Measurements from ENCODE around the gene MUSTN1. TPM values are rescaled to one million over a fixed set of nuclear protein-coding genes. Genes with fewer than 3 reads are reported as not detected.
A peak's percentile ranks its signal among the peaks of the same experiment; 100 is the strongest.

Gene MUSTN1
- total and polyA plus RNA-seq, 11 donors = 13.5 to 207 (median 32.4) TPM

DNA sequence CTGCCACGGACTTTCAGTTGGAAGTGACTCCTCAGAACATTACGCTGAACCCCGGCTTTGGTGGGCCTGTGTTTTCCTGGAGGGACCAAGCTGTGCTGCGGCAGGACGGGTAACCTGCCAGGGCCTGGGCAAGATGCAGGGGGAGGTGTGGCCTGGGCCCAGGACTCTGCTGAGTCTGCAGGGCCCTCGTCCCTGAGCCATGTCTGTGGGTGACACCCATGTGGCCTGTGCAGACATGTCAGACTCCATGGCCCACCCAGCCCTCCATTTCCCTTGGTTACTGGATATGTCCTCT lies 45.1 kb downstream of the MUSTN1 start:
- no peaks in the 10 kb centered on the region for H3K9me3 ChIP-seq
- DNase-seq = peak in 2 of 5 donors; percentile 18 to 51

DNA sequence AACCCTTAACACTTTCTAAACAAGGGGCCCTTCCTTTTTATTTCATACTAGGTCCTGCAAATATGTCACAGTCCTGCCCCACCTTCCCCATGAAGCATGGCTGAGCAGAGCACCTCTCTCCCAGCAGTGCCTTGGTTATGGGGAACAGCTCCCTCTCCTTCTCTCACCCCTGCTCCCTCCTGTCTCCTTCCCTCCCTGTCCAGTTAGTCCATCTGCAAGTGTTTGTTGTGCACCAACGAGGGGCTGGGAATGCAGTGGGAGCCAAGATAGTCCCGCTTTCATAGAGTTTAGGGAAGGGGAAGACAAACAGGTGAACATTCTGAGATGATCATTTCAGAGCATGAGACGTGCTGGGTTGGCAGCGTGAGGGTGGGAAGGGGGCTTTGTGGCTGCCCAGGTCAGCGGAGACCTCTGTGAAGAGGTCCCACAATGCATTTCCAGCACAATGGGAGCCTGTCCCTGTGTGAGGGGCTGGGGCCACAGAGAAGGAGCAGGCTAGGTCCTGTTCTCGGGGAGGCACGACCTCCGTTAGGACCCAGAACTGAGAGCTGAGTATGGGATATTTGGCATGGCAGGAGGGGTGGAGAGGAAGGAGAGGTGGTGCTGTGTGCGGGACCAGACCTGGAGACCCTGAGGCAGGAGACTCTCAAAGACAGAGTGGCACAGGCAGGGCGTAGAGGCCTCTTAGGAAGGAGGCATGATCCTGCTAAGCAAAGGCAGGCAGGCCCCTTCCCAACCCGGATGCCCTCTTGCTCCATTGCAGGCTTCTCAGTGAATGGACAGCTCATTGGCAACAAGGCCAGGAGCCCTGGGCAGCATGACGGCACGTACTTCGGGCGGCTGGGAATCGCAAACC lies 45.7 kb downstream of the MUSTN1 start:
- 80 to 88% (median 86%) methylated on average over 16 of the region's 16 CpGs for WGBS, 4 donors
- no peak for ATAC-seq
- no peak for TF ChIP-seq POLR2A (IDR thresholded peaks at IDR 0.05)
- TF ChIP-seq, protein P1, sequence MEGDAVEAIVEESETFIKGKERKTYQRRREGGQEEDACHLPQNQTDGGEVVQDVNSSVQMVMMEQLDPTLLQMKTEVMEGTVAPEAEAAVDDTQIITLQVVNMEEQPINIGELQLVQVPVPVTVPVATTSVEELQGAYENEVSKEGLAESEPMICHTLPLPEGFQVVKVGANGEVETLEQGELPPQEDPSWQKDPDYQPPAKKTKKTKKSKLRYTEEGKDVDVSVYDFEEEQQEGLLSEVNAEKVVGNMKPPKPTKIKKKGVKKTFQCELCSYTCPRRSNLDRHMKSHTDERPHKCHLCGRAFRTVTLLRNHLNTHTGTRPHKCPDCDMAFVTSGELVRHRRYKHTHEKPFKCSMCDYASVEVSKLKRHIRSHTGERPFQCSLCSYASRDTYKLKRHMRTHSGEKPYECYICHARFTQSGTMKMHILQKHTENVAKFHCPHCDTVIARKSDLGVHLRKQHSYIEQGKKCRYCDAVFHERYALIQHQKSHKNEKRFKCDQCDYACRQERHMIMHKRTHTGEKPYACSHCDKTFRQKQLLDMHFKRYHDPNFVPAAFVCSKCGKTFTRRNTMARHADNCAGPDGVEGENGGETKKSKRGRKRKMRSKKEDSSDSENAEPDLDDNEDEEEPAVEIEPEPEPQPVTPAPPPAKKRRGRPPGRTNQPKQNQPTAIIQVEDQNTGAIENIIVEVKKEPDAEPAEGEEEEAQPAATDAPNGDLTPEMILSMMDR (IDR thresholded peaks at IDR 0.05) = no peak
- H3K4me3 ChIP-seq = no peak overlapping the region
- H3K36me3 ChIP-seq = no peaks in the 10 kb centered on the region
- no peaks in the 10 kb centered on the region for H3K9me3 ChIP-seq
- H3K27ac ChIP-seq = no peak overlapping the region
- no peaks in the 10 kb centered on the region for H3K4me1 ChIP-seq
- no peaks in the 10 kb centered on the region for H3K27me3 ChIP-seq
- peak in 2 of 5 donors; percentile 8 to 44 for DNase-seq
- intact Hi-C loops (cut with DNase I) = no loop called here

More for the DNA sequence above, 45.1 kb downstream of the MUSTN1 start:
- no peak for ATAC-seq
- no peaks in the 10 kb centered on the region for H3K36me3 ChIP-seq
- no peaks in the 10 kb centered on the region for H3K4me1 ChIP-seq
- no peak overlapping the region for H3K4me3 ChIP-seq
- intact Hi-C loops (cut with DNase I) = no loop called here
- WGBS, 4 donors = 90 to 93% (median 92%) methylated on average over 6 of the region's 6 CpGs
- no peak overlapping the region for H3K27ac ChIP-seq
- no peaks in the 10 kb centered on the region for H3K27me3 ChIP-seq
- TF ChIP-seq, protein P1 (IDR thresholded peaks at IDR 0.05) = no peak
- TF ChIP-seq POLR2A (IDR thresholded peaks at IDR 0.05) = no peak

DNA sequence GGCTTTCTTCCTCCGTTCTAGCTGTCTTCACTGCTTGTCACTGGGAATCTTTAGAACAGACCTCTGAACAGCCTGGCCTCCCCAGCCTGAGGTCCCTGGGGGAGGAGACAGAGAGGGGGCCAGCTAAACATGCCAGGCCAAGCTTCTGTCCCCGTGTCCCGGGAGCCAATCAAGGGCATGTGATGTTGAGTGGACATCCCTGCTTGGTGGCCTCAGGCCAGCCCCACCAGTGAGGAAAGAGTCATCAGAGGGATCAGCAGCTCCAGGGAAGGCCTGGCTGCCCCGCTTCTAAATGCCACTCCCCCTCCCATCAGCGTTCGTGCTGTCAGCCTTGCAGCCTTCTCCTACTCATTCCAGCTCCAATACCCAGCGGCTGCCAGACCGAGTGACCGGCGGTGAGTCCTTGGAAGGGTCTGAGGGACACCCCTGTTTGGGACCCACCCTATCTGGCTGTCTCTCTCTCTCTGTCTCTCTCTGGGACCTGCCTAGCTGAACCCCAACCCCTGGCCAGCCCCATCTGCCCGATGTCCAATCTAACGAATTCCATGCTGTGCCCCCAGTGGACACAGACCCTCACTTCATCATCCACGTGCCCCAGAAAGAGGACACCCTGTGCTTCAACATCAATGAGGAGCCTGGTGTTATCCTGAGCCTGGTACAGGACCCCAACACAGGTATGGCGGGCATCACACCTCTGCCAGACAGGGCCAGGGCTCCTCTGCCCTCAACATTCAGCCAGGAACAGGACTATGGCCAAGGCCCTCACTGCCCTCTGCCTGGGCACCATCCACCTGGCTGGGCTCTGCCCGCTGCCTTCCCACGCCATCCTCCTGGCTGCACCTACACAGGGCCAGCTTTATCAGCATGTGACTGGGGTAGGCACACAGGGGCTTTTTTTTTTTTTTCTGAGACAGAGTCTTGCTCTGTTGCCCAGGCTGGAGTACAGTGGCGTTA lies 46.9 kb downstream of the MUSTN1 start:
- 64 to 71% (median 65%) methylated on average over 17 of the region's 17 CpGs for WGBS, 4 donors
- DNase-seq (peak in 3 of 5 donors; percentile 22 to 32 (median 24)), ATAC-seq (peak in 1 of 4 donors; percentile 23)
- TF ChIP-seq, protein P1 (IDR thresholded peaks at IDR 0.05) = no peak
- TF ChIP-seq POLR2A (IDR thresholded peaks at IDR 0.05) = no peak
- no peaks in the 10 kb centered on the region for H3K4me1 ChIP-seq
- no peaks in the 10 kb centered on the region for H3K27me3 ChIP-seq
- no peaks in the 10 kb centered on the region for H3K9me3 ChIP-seq
- no peak overlapping the region for H3K4me3 ChIP-seq
- no peak overlapping the region for H3K27ac ChIP-seq
- intact Hi-C loops (cut with DNase I) = no loop called here
- no peaks in the 10 kb centered on the region for H3K36me3 ChIP-seq

DNA sequence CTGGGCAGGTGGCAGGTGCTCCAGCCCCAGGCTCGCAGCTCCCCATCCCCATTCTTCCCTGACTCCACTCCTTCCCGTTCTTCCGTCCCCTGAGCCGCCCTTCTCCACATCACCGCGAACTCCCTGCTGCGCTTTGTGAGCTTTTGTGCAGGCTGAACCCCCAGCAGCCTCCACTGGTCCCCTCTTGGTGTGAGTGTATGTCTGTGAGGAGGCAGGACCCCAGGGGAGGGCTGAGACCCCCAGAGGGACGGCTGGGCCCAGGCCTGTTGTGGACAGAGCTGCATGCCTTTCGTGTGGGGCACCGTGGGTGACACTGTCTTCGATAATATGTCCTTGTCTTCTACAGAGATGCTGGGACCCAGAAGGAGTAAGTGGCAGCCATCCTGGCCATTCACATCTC lies 47.6 kb downstream of the MUSTN1 start:
- Histone ChIP-seq H3K27ac (no peak overlapping the region), H3K27me3 (no peaks in the 10 kb centered on the region), H3K36me3 (no peaks in the 10 kb centered on the region), H3K9me3 (no peaks in the 10 kb centered on the region), H3K4me3 (no peak overlapping the region), H3K4me1 (no peaks in the 10 kb centered on the region)
- intact Hi-C loops (cut with DNase I) = no loop called here
- WGBS, 4 donors = 82 to 90% (median 88%) methylated on average over 10 to 11 of the region's 11 CpGs
- DNase-seq (peak in 3 of 5 donors; percentile 10 to 53 (median 18)), ATAC-seq (no peak)
- TF ChIP-seq, protein P1 (IDR thresholded peaks at IDR 0.05) = no peak
- no peak for TF ChIP-seq POLR2A (IDR thresholded peaks at IDR 0.05)
